Neural cell (in vitro differentiated cells): ENCODE data around the gene SLC8A1.

Source experiments
- EP300 ChIP-seq: fragments of 450-650 bp; conservative IDR thresholded peaks from 2 replicates; pipeline ENCODE4 v1.6.1; 2014; ENCODE audit warnings: antibody characterized with exemption, mild to moderate bottlenecking, moderate library complexity; ENCODE audit not compliant: poor library complexity, severe bottlenecking
- EZH2 ChIP-seq: fragments of 200-600, 300-800 bp; shearing (Covaris generic), sonication (generic); IDR thresholded peaks from 2 replicates; pipeline ENCODE4 v1.6.1; 2014; ENCODE audit warnings: antibody characterized with exemption, low read length, borderline replicate concordance, mild to moderate bottlenecking; ENCODE audit not compliant: insufficient read depth, poor library complexity, severe bottlenecking
- REST ChIP-seq: IDR thresholded peaks from 2 replicates; pipeline ENCODE4 v1.6.1; 2012; ENCODE audit warnings: borderline replicate concordance

- TF ChIP-seq REST, result no peak
- TF ChIP-seq EP300, result no peak
- TF ChIP-seq EZH2, result no peak
Observed at GRCh38 chr2:40406485-40407289, 45.2 kb downstream of the SLC8A1 start.
